ENCODE results near the gene FLT3.

GRCh38 chr13:28001837-28002473 is 98.4 kb downstream of the FLT3 start:
- TF ChIP-seq POLR2A (IDR thresholded peaks at IDR 0.05): no peak
- no peak for TF ChIP-seq CTCF (IDR thresholded peaks at IDR 0.05)
- TF ChIP-seq EP300 (IDR thresholded peaks at IDR 0.05): no peak
- TF ChIP-seq POLR2AphosphoS5 (IDR thresholded peaks at IDR 0.05): no peak
